T1000 (cell line): ENCODE data around the gene HLF.

Source experiments
- DNase-seq: peaks from one replicate; lab custom pipeline; 2025; ENCODE audit warnings: mixed read lengths; lab: John Stamatoyannopoulos, UW

HLF gene

GRCh38 chr17:55275894-55276804, 11.4 kb downstream of the HLF start:
- DNase-seq, result peak; percentile 39

GRCh38 chr17:55278173-55278961, 13.6 kb downstream of the HLF start:
- no peak for DNase-seq

GRCh38 chr17:55279203-55279602, 14.4 kb downstream of the HLF start:
- no peak for DNase-seq

- no peak for DNase-seq
Measured at GRCh38 chr17:55279788-55280187, 15.0 kb downstream of the HLF start.

GRCh38 chr17:55280212-55280611, 15.5 kb downstream of the HLF start:
- no peak for DNase-seq

- DNase-seq, result no peak
Measured at GRCh38 chr17:55281649-55282378, 17.1 kb downstream of the HLF start.

- no peak for DNase-seq
Measured at GRCh38 chr17:55282379-55282702, 17.6 kb downstream of the HLF start.

- no peak for DNase-seq
Measured at GRCh38 chr17:55282741-55283140, 18.0 kb downstream of the HLF start.

- no peak for DNase-seq
Measured at GRCh38 chr17:55283256-55283965, 18.7 kb downstream of the HLF start.

- no peak for DNase-seq
Measured at GRCh38 chr17:55284001-55284884, 19.5 kb downstream of the HLF start.

- no peak for DNase-seq
Measured at GRCh38 chr17:55284944-55285339, 20.2 kb downstream of the HLF start.

- no peak for DNase-seq
Measured at GRCh38 chr17:55285340-55286301, 20.9 kb downstream of the HLF start.

- peak; percentile 12 for DNase-seq
Measured at GRCh38 chr17:55286681-55287589, 22.2 kb downstream of the HLF start.

GRCh38 chr17:55288356-55289105, 23.8 kb downstream of the HLF start:
- DNase-seq, result no peak

- DNase-seq, result no peak
Measured at GRCh38 chr17:55289106-55289446, 24.3 kb downstream of the HLF start.

GRCh38 chr17:55289978-55290377, 25.2 kb downstream of the HLF start:
- no peak for DNase-seq

- no peak for DNase-seq
Measured at GRCh38 chr17:55290492-55291113, 25.8 kb downstream of the HLF start.

- no peak for DNase-seq
Measured at GRCh38 chr17:55291114-55291507, 26.4 kb downstream of the HLF start.
